Upper lobe of left lung (tissue), 4 donors: ENCODE results near the gene XPNPEP1.

Source experiments
- POLR2A ChIP-seq, 4 donors: fragments of 450-650 bp; IDR thresholded peaks; one replicate each; pipeline ENCODE4 v1.5.1; 2016 to 2017; ENCODE audit warnings: antibody characterized with exemption in 4 of 4, mild to moderate bottlenecking in 2 of 4
- TF ChIP-seq, protein P1 (sequence below), 6 experiments: fragments of 450-650 bp in 4 of 6; fragments of 200-600 bp in 2 of 6; sonication (generic) in 2 of 6; IDR thresholded peaks; one replicate each; pipeline ENCODE4 v1.5.1; 2016 to 2019; ENCODE audit warnings: antibody characterized with exemption in 6 of 6

DNA sequence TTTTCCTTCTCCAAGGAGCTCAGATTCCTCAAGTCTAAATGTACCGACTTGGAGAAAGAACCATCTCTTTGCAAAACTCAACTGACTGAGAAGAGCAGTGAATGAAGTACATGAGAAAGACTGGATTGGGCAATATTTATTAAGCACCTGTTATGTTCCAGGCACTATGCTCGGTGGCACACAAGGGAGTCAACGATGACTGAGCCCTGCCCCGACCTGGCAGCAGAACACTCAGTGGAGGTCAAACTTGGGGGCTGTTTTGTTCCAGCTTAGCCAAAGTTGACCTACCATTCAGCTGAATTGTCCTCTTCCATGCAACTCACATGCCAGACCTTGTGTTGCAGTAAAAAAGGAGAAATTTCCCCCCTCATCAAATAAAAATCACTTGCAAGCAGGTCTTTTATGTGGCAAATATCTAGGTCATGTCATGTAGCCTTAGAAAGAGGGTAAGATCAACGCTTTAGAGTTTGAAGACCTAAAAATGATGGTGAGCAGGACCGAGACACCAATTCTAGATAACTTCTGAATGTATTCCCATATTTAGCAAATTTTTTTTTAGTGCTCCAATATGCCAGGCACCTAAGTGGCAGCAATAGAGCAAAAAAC, 14.3 kb upstream of the XPNPEP1 start:
- TF ChIP-seq, protein P1, sequence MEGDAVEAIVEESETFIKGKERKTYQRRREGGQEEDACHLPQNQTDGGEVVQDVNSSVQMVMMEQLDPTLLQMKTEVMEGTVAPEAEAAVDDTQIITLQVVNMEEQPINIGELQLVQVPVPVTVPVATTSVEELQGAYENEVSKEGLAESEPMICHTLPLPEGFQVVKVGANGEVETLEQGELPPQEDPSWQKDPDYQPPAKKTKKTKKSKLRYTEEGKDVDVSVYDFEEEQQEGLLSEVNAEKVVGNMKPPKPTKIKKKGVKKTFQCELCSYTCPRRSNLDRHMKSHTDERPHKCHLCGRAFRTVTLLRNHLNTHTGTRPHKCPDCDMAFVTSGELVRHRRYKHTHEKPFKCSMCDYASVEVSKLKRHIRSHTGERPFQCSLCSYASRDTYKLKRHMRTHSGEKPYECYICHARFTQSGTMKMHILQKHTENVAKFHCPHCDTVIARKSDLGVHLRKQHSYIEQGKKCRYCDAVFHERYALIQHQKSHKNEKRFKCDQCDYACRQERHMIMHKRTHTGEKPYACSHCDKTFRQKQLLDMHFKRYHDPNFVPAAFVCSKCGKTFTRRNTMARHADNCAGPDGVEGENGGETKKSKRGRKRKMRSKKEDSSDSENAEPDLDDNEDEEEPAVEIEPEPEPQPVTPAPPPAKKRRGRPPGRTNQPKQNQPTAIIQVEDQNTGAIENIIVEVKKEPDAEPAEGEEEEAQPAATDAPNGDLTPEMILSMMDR (IDR thresholded peaks at IDR 0.05), result no peak
- no peak for TF ChIP-seq POLR2A (IDR thresholded peaks at IDR 0.05)
